ENCODE results near the gene MAN2B1. TPM values are rescaled to one million over a fixed set of nuclear protein-coding genes. Genes with fewer than 3 reads are reported as not detected.
A peak's percentile ranks its signal among the peaks of the same experiment; 100 is the strongest.

Gene MAN2B1
- total RNA-seq, 4 donors from 2014 or later = 63.8 to 104 (median 74.6) TPM

GRCh38 chr19:12657966-12658365, 8.6 kb downstream of the MAN2B1 start:
- DNase-seq (ENCODE audit: low spot score) = no peak
- ATAC-seq (ENCODE audit: low FRiP score) = no peak
- TF ChIP-seq CTCF (IDR thresholded peaks at IDR 0.05) = no peak

DNA sequence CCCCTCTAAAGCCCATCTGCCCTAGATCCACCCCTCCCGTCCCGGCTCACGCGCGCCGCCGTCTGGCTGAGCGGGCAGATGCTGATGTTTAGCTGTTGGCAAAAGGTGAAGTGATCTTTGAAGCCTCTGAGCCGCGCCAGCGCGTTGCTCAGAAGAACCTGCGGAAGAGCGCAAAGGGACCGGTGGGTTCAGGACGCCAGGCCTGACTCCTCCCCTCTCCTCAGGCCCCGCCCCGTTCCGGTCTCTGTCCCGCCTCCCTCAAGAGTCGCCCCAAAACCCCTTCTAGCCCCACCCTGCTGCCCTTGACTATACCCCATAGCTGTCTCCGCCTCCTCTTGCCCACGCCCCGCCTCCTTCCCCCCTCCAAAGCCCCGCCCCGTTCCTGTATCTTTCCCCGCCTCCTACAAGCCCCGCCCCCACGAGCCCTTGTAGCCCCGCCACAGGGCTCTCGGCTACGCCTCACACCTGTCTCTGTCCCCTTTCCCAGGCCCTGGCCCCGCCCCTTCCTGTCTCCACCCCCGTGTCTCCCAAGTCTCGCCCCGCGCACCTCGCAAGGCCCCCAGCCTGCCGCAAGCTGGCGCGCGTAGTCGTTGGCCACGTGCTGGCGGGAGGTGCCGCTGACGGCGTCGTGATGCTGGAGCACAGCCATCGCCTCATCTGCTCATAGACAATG, 9.5 kb downstream of the MAN2B1 start:
- ATAC-seq (ENCODE audit: low FRiP score) (no peak), DNase-seq (ENCODE audit: low spot score) (no peak)
- no peak for TF ChIP-seq CTCF (IDR thresholded peaks at IDR 0.05)

- DNase-seq (ENCODE audit: low spot score) (no peak), ATAC-seq (ENCODE audit: low FRiP score) (no peak)
- no peak for TF ChIP-seq CTCF (IDR thresholded peaks at IDR 0.05)
Observed at GRCh38 chr19:12655546-12655945, 11.0 kb downstream of the MAN2B1 start.

DNA sequence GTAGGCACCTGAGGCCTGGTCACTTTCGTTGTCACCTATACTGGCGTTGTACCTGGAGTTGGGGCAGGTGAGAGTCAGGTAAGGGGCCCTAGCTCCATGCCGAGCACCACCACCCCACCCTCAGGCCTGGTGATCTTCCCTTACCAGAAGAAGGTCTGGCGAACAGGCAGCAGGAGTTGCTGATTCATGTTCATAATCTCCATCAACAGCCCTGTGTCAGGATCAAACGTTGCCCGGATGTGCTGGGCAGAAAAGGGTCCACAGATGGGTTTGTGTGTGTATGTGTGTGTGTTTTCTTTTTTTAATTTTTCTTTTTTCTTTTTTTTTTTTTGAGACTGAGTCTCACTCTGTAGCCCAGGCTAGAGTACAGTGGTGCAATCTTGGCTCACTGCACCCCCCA, 14.3 kb downstream of the MAN2B1 start:
- ATAC-seq (ENCODE audit: low FRiP score) (no peak), DNase-seq (ENCODE audit: low spot score) (no peak)
- TF ChIP-seq CTCF (IDR thresholded peaks at IDR 0.05) = no peak

DNA sequence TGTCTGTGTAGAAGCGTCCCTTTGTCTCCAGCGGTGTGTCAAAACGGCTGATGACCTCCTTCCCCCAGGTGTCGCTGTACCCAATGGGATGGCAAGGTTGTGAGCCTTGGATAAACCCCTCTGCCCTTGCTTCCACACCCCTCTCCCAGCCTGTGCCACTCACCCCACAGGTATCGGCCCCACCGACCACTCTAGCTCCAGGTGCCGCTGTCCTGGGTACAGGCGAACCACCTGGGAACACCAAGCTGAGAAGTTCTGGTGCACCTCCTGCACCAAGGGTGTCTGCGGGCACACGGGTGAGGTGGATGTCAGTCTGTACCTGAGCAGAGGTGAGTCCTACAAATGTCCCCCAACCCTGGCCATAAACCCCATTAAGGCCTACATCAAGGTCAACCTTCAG, 16.6 kb downstream of the MAN2B1 start:
- DNase-seq (ENCODE audit: low spot score) (no peak), ATAC-seq (ENCODE audit: low FRiP score) (no peak)
- TF ChIP-seq CTCF (IDR thresholded peaks at IDR 0.05) = no peak

DNA sequence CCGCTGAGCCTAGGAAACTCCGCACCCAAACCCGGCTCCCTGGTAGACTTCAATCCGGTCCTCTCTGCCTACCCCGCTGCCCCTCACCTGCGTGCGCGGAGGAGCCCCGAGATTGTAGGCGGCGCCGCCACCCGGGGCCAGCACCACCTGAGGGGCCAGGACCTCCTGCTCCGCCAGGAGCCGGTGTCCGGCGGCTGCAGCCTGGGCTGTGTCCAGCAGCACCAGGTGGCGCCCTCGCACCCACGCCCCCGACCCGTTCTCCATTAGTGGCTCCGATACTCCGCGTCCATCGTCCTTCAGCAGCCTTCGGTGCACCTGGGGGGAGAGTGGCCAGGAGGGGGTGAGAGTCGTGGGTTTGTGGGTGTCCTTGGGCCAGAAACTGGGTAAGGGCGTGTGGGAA, 18.5 kb downstream of the MAN2B1 start:
- TF ChIP-seq CTCF (IDR thresholded peaks at IDR 0.05) = no peak
- ATAC-seq (ENCODE audit: low FRiP score) = peak; percentile 52
- DNase-seq (ENCODE audit: low spot score) = no peak

DNA sequence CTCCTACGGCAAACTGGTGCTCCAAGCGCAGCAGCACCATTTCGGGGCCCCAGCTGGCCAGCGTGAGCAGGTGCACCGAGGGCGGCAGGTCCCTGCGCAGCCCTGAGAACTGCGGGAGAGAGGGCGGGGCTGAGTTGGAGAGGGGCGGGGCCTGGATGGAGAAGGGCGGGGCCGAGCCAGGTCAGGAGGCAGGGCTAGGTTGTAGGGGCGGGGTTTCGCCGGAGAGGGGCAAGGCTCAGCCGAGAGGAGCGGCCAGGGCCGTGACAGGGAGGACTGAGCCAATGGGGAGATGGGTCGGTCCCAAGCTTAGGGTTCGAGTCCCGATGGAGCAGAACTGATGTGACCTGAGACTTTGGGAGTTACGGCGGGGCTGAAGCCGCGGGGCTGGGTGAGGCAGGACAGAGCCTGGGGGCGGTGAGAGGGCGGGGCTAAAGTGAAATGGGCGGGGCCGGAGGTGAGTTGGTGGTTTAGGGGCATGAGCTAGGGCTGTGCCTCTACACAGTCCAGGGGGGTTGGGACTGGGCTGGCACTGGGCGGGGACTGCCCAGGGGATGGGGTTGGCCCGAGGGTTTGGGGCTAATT, 19.0 kb downstream of the MAN2B1 start:
- ATAC-seq (ENCODE audit: low FRiP score) = peak; percentile 79
- peak; percentile 51 for DNase-seq (ENCODE audit: low spot score)
- no peak for TF ChIP-seq CTCF (IDR thresholded peaks at IDR 0.05)
